NOMO-1 treated with dmso at 0.1 percent for 144 hours (cell line): Measurements from ENCODE around the gene ZFP36L2.

Source experiments
- DNase-seq: peaks from one replicate; lab custom pipeline; 2025; ENCODE audit not compliant: unreplicated experiment; lab: John Stamatoyannopoulos, UW

ZFP36L2 gene

GRCh38 chr2:43210467-43211303 is 15.7 kb downstream of the ZFP36L2 start:
- peak; percentile 92 for DNase-seq

- no peak for DNase-seq
Measured at GRCh38 chr2:43210125-43210466, 16.3 kb downstream of the ZFP36L2 start.

- no peak for DNase-seq
Measured at GRCh38 chr2:43209204-43209717, 17.1 kb downstream of the ZFP36L2 start.

- no peak for DNase-seq
Measured at GRCh38 chr2:43207553-43208300, 18.7 kb downstream of the ZFP36L2 start.

GRCh38 chr2:43206602-43207001 is 19.8 kb downstream of the ZFP36L2 start:
- no peak for DNase-seq

- DNase-seq = no peak
Measured at GRCh38 chr2:43203373-43203772, 23.0 kb downstream of the ZFP36L2 start.

- no peak for DNase-seq
Measured at GRCh38 chr2:43202289-43202688, 24.1 kb downstream of the ZFP36L2 start.

GRCh38 chr2:43201497-43201896 is 24.9 kb downstream of the ZFP36L2 start:
- DNase-seq = no peak

GRCh38 chr2:43201016-43201415 is 25.4 kb downstream of the ZFP36L2 start:
- no peak for DNase-seq

- no peak for DNase-seq
Measured at GRCh38 chr2:43199492-43200488, 26.6 kb downstream of the ZFP36L2 start.

GRCh38 chr2:43198263-43198662 is 28.1 kb downstream of the ZFP36L2 start:
- no peak for DNase-seq

- no peak for DNase-seq
Measured at GRCh38 chr2:43197588-43197896, 28.9 kb downstream of the ZFP36L2 start.

- DNase-seq = no peak
Measured at GRCh38 chr2:43196768-43197587, 29.4 kb downstream of the ZFP36L2 start.

GRCh38 chr2:43194121-43194869 is 32.1 kb downstream of the ZFP36L2 start:
- no peak for DNase-seq

GRCh38 chr2:43193652-43194120 is 32.7 kb downstream of the ZFP36L2 start:
- no peak for DNase-seq

- DNase-seq = no peak
Measured at GRCh38 chr2:43192744-43193651, 33.4 kb downstream of the ZFP36L2 start.

- DNase-seq = no peak
Measured at GRCh38 chr2:43191947-43192516, 34.4 kb downstream of the ZFP36L2 start.
